HG02588 (cell line): ENCODE measurements around the gene ASIC2.

Source experiments
- ATAC-seq: cut with Tn5 transposase; IDR thresholded peaks from one replicate; pipeline ENCODE4 v1.9.1; 2021; ENCODE audit warnings: mild to moderate bottlenecking, moderate library complexity; ENCODE audit not compliant: unreplicated experiment

The ASIC2 gene

DNA sequence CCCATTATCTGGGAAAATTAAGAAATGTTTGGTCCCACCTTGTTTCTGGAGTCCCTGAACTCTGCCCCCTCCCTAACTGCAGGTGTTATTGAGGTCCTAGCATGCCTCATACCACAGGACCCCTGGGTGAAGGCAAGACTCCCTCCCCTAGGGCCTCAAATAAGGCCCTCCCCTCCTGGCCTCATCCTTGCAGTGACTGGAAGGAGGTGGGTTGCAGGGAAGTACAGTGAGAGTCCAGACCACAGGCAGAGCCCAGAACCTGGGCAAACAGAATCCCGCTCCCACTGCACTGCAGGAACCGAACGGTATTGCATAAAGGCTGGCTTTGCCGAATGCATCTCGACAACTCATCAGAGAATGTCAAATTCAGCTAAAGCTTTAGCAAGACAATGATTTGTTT is 126.6 kb downstream of the ASIC2 start:
- ATAC-seq, result no peak

DNA sequence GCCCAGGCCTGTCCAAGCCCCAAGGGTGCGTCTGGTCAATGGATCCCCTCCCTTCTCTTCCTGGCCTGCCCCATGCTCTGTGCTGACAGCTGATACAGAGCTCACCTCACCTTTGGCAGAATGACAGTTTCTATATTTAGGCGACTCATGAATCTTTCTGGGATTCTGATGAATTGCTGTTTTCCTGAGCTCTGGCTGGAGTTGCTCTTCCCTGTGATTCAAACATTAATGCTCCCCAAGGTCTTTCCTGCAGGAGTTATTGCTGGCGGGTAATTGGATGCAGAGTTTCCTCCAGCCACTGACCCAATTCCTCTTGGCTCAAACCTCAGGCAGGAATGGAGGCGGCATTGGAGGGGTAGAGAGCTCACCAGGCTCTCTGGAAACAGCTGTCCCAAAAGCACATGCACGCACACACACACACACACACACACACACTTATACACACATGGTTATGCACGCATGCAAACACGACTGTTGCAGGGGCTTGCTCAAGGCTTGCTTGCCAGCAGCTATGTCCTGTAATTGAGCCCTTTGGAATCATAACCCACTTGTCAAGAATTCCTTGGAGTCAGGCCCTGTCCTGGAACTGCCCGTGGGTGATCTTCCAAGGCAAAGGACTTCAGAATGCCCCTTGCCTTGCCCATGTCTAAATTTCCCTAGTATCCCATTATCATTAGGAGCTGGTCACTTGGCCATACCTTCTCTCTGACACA is 128.8 kb downstream of the ASIC2 start:
- no peak for ATAC-seq

DNA sequence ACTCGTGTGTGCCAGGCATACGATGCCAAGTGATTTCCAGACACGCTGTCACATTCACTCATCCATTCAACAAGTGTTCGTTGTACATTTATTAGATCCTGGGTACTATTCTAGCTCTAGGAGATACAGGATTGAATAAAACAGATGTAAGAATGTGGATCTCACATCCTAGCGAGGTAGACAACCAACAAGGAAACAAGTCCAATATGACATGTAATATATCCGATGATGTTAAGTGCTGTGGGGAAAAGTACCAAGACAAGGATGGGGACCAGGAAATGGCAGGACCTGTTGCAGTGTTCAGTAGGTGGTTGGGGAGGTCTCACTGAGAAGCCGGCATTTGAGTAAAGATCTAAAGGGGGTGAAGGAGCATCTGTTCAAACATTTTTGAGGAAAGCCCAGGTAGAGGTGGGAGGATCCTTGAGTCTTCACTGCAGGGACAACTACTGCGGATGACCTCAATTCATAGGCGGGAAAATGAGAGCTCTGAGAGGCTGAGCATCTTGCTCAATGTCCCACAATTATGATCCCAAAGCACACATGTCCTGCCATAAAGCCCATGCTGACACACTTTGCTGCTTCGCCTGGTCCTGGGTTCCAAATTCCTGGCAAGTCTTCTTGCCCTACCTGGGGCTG is 129.4 kb downstream of the ASIC2 start:
- ATAC-seq, result no peak

DNA sequence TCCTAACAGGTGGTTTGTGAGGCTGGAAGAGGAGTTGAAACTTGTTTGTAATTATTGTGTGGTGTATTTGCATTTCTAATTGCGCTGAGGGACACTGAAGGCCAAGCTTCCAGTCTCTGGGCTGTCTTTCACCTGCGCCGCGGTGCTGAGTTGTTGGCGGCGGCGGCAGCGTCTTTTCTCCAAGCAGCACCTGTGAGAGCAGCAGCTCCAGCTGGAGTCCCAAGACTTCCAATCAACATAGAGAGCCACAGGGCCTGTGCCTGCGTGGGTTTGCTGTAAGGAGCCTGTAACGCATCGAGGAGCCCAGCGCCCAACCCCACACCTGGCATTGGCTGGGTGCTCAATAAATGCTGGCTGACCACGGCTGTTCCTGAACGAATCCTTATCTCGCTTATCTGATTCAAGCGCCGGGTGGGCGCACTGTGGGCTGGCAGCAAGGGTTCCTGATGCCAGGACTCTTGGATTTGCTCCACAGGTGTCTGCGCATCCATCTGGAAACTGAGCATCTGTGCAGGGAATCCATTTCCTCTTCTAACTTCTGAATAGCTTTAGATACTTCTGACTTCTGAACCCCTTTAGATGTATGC is 138.1 kb downstream of the ASIC2 start:
- no peak for ATAC-seq

DNA sequence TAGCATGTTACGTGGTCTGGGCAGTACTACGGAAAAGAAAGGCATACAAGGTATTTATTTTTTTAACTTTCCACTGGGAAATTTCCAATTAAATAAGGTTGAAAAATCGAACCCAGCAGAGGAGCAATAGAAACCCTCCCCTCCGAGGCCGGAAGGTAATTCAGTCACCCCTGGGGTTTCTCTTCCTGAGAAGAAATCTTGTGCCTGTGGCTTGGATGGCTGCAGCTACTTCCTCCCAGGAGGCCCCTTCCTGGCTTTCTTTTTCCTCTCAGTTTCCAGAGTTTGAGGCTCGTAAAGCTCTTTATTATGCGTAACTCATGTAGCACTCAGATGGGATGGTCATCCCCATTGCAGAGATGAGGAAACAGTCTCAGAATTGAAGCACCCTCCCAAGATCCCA is 140.3 kb downstream of the ASIC2 start:
- no peak for ATAC-seq

DNA sequence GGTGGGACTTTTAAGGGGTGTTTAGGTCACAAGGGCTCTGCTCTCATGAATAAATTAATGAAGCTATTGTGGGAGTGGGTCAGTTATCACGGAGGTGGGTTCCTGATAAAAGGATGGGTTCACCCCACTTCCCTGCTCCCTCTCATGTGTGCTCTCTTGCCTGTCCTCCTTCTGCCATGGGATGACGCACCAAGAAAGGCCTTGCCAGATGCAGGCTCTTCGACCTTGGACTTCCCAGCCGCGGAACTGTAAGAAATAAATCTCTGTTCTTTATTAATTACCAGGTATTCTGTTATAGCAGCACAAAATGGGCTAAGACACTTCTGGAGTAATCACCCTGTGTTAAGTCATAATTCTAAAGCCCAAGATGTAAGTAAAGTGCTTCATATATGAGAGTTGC is 141.5 kb downstream of the ASIC2 start:
- no peak for ATAC-seq

DNA sequence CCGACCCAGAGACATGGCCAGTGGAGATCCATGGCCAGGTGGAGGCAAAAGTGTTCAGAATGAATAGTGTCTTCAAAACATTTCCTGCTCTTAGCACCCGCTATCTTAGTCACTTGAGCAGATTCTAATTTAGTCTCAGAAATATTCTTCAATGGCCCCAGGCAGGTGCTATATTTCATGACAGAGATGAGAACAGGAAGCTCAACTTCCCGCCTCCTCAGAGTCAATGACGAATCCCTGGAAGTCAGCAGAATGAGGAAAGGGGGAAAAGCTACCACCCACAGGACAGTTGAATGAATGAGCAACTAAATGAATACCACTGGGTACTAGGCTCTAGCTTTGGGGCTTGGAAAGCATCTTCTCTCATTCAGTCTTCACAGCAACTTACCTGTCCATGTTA is 147.2 kb downstream of the ASIC2 start:
- no peak for ATAC-seq

DNA sequence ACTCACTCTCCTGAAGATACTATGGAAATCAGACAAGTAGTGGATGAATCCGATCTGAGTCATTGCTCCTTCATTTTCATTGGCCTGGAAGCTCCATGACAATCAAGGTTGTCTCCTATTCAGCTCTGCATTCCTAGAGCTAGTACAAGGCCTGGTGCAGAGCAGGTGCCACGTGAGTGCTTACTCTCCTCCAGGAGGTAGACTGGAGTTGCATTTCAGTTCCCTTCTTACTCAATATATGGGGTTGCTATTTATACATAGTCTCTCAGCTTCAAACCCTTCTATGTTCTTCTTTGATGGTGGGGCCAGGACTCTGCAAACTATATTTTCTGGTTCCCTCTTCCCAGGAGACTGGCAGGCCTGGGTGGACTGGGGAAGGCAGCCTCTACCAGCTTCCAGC is 148.3 kb downstream of the ASIC2 start:
- no peak for ATAC-seq

DNA sequence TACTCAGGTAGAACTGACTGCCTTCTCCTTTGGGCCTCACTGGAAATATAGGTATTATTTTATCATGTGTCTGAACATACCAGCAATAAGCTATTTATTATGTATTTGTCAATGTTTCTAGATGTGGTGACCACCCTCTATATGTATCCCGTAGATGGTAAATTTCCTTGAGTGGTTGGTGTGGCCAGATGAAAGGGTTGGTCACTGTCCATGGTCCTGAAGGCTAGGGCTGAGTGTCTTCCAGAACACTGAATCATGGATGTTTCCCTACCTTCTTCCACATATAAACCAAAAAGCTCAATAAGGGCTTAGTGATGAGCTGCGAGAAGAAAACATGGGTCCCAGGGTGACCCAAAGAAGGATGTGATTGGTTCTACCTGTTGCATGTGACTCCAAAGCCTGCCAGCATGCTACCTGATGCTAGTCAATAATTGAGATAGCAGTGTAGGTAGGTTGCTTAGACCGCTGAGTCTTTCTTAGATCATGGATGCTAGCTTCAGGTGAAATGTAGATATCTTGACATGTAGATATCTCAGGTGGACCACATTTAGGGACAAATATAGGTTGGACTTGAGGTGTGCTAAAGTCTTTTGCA is 150.3 kb downstream of the ASIC2 start:
- no peak for ATAC-seq

DNA sequence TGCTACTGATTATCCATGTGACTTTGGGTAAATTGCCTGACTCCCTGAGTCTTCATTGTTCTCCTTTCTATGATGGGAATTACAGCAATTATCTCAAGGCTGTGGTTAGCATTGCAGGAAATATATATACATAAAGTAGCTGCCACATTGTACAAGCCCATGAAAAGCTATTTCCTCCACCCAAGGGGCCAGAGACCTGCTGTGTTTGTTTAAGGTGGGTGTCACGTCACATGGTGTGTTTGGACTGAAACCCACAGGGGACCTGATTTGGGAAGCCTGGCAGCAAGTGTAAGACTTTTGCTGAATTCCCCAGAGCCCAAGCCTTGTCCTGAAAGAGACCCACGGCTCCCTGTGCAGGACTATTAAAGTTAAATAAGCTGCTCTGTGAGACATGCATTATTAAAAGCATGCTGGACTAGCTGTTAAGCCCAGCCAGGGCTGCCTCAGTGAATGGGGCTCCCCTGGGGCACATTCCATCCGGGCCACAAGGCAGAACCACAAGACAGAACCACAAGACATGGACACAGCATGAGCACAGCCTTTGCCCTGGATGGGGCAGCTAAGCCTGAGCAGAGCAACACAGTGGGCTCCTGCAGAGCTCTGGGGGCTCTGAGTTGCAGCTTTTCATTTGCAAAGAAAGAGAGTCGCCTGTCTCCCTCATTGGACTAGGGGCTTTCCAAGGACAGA is 152.5 kb downstream of the ASIC2 start:
- ATAC-seq, result no peak

DNA sequence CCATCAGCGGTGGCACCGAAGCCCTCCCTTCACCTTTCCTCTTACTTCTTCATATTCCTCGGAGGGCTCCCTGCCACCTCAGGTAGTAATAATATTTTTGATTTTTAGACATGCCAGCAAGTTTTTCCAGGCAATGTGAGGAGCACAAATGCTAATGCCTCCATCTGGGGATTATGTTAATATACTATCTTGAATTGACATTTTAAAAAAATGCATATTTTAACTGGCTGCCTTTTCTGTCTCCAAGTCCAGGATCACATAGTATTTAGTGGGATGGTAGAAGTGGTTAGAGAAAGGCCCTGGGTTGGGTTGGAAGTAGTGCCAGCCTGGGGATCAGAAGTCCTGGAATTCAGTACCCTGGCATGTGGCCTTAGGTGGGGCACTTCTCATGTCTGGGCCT is 154.5 kb downstream of the ASIC2 start:
- no peak for ATAC-seq

DNA sequence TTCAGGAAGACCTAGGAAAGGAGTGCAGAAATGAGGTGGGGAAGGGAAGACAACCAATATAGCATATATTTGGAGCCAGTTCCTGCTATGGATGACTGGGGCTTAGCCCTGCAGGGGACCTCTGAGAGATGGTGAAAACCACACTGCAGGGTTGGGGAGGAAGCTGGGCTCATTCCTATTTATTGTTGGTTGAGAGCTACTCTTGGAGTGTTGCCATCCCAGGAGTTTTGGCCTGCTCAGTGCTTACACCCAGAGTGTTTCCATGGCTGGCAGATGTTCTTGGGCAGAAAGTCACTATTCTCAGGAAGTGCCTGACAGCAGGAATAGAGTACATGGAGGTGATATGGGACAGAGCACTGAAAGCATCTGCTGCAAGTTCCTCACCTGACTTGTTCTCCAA is 155.7 kb downstream of the ASIC2 start:
- ATAC-seq, result no peak

DNA sequence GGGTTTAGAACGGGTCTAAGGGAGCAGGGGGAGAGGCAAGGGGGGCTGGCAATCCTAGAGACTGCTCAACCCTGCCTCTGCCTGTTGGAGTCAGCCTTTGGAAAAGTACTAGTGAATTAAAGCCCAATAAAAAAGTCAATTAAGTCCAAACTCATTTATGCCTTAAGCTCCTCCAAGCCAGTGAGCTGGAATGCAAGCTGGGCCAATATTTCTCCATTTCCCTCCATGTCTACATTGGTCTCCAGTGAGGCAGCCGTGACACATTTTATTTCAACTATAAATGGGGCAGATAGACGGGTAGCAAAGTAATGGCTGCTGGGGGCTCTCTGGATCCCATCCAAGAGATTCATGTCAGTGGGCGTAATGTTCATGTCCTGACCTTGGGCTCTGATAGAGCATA is 157.4 kb downstream of the ASIC2 start:
- ATAC-seq, result no peak

DNA sequence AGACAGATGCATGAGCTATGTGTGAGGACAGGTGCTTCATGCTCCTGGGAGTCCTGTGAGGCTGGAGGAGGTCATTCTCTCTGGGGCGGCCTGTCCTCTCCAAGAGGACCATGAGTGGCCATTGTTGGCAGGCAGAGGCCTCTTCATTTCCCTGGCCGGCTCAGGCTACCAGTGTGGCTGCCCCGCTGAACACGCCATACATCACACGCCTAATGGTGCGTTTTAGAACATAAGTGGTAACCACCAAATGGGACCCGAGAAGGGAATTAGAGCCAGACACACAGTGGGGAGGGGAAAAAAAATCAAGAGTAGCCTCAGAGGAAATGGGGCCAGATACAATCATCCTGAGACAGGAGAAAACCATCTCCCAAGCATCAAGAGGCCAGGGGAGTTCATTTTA is 161.5 kb downstream of the ASIC2 start:
- ATAC-seq, result no peak

DNA sequence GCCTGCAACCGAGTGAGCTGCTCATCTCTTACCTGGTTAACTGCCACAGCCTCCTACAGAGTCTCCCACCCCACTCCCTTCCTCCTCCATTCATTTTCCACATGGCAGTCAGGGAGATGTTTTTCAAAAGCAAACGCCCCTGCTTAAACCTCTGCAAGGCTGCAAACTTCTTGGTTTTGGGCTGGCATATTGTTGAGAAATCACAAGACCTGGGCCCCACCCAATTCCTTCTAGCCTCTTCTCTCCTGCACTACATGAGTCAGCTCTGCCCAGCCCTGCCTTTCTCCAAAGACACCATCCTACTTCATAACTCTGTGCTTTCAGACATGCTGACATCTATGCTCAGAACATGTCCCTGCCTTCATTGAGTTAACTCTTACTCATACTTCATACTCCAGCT is 165.4 kb downstream of the ASIC2 start:
- ATAC-seq, result no peak

DNA sequence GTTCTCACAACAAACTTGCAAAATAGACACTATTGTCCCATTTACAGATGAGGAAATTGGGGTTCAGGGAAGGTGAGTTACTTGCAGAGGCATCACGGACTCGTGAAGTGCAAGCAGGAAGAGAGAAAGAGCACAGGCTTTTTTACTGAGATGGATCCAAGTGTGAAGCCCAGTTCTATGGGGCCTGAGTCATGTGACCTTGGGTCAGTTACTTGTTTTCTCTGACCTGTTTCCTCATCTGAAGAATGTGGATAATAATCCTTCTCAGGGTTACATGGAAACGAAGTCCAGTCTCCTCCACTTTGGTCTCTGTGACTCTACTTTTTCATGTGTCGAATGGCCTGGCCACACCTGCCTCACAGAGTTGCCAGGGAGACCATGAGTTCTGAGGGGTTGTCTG is 167.0 kb downstream of the ASIC2 start:
- ATAC-seq, result no peak

DNA sequence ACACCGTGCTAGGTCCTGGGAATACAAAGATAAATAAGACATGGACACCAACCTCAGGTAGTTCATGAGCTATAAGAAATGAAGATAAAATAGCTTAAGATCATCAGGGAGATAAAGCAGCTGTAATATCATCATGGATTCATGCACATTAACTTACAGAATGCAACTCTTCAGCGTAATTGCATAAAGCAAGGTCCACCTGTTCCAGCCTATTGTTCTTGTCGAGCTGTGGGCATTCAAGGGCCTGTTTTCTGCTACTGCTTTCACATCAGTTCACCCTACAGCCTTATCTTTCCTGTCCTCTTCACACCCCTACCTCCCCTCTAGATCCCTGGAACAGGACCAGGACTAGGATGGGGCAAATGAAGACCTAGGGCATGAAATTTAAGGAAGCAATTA is 167.5 kb downstream of the ASIC2 start:
- ATAC-seq, result no peak

DNA sequence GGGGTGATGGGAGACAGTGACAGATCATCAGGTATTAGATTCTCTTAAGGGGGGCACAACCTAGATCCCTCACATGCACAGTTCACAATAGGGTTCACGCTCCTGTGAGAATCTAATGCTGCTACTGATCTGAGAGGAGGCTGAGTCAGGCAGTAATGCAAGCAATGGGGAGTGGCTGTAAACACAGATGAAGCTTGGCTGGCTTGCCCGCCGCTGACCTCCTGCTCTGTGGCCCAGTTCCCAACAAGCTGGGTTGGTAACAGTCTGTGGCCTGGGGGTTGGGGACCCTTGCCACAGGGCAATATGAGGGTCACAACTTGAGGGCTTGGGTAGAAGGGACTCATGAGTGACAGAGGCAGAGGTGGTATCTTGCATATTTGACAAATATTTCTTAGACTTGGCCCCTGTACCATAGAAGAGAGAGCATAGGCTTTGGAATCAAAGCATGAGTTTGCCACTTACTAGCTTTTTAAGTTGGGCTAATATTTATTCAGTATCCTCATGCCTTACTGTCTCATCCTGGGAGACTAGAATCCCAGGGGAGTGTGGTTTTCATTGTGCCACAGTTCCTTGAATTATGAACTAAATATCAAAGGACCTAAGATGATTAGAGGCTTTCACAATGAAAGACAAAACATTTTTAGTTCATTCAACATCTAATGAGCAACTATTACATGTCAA is 168.1 kb downstream of the ASIC2 start:
- no peak for ATAC-seq

DNA sequence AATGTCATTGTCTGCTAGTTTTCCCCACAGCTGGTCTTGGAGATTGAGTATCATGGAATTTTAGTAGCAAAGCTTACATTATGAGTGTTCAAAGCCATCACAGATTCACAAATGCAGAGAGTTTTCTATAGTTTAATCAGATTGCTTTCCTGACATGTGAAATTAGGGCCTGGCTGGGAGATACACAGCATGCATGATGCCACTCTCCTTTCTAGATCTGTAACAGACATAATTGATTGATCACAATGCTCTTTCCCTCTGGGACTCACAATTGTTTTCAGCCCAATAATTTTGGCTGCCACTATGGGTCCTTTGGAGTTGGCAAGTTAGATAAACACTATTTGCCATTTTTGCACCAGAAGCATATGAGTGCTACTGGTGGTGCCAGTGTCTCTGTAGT is 168.9 kb downstream of the ASIC2 start:
- no peak for ATAC-seq

DNA sequence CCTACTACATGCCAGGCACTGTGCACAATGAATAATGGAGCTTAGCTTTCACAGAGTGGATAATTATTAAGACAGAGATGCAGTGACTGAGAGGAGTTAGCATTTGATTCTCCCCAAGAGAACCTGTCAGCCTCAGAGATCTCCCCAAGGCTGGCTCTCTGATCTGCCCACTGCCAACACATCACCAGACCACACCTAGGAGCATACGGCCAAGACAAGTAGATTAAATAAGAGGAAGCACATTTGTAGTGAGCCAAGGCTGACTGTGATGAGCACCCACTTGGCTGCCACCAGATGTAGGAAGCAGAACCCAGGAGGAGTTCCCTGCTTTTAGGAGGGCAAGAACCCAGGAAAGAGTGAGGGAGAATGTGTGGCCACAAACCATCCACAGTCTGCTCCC is 171.3 kb downstream of the ASIC2 start:
- ATAC-seq, result no peak

DNA sequence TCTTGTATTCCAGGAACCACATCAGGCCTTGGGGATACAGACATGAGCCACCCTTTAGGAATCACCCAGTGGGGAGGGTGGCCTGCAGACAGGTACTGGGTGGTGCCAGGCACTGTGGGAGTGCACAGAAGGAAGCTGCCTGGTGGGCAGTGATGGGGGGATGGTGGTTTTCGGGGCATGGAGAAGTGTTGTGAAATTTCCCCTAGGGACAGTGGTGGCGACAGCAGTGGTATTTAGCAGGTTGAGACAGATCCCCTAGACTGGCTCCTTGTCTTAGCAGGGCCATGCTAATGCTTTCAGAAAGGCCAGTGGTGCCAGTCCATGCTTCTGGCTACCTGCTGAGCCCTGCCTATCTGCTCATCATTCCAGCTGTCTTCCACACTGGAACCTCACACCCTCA is 171.8 kb downstream of the ASIC2 start:
- no peak for ATAC-seq
